GM15510 (cell line): ENCODE data around the gene AP1M1.

Experiments
- POLR2A ChIP-seq: IDR thresholded peaks from 3 replicates; pipeline ENCODE4 v1.6.1; 2011; ENCODE audit warnings: borderline replicate concordance; ENCODE audit not compliant: insufficient read length; ENCODE audit errors: extremely low read depth

The AP1M1 gene

DNA sequence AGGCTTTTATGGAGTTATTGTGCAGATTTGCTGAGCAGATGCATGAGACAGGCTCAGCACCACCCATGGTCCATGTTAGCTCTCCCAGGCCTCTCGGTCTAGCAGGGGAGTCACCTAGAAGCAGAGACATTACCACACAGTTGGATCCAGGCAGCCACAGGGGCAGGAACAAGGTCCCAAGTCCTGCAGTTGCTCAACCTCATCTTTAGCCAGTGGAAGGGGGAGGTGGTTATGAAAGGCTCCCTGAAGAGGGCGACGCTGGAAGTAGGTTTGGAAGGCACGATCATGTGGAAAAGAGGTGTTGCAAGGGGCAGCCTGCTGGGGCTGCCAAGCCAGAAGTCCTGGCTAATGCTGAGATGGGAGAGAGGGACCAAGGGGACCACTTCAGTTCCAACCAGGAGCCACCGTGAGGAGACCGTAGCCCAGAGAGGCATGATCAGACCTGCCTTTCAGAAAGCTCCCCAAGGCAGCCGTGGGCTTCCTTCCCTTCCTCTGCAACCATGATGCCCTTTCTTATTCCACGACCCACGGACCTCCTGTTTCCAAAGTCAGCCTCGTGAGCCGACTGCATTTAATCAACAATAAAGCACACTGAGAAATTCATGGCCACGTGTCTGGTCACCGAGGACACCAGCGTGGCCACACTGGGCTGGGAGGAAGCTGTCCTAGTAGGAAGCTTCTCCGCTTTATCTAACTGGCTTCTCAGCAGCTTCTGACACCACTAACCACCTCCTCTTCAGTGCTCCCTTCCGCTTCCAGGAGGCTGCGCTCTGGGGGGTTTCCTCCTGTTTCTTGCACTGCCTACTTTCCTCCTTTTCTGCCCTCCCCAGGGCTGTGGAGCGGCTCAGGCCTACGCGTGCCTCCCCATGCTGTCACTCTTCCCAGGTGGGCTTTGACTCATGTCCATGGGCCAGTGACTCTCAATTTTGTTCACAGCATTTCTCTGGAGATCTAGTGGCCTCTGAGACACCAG lies 2.6 kb downstream of the AP1M1 start:
- no peak for TF ChIP-seq POLR2A

DNA sequence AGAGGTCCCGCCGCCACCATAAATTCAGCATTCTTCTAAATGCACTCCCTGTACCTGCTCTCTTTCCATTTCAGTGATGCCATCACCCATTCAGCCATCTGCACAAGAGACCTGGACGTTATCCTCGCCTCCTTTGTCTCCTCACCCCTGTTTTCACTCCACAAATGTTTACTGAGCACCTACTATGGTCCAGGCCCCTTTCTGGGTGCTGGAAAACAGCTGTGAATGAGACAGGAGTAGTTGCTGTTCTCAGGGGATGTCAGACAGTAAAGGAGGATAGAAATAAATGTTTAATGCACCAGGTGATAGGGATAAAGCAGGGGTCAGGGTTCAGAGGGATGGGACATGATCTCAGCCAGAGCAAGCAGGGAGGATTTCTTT lies 3.3 kb downstream of the AP1M1 start:
- no peak for TF ChIP-seq POLR2A

GRCh38 chr19:16202320-16203255 lies 4.9 kb downstream of the AP1M1 start:
- no peak for TF ChIP-seq POLR2A

GRCh38 chr19:16203256-16204004 lies 5.7 kb downstream of the AP1M1 start:
- TF ChIP-seq POLR2A = no peak

GRCh38 chr19:16204005-16204294 lies 6.2 kb downstream of the AP1M1 start:
- TF ChIP-seq POLR2A = no peak

DNA sequence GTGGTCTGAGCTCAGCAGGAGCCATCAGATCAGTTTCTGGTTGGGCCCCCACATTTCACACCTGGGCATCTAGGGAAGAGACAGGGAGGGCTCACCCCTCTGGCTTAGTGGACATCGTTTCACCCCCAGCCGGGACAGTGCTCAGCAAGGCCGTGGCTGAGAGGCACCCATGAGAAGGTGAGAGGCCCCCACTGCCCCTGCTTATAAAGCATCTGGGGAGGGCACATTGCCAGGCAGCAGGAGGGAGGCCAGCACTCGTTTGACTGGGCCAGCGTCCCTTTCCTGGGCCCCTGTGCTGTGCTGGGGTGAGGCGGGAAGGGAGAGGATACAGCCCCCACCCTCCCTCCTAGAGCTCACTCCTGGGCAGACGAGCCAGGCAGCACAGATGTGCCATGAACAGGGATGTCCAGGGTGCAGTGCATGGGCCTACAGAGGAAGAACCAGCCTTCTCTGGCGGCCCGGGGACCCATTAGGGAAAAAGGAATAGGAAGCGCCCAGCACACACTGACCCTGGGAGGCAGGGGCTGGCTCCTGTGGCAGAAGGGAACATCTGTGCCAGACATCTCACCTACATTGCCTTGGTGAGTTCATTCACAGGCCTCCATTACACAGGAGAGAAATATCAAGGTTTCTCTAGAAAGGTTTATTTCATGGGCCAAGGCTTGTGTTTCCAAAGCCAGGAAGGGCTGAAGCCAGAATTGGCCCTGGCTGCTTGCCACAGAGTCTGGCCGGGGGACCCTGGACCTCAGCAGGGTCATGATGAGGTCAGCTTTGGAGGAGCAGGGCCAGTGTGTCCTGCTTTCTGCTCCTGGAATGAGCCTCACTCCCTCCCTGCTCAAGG lies 7.7 kb downstream of the AP1M1 start:
- TF ChIP-seq POLR2A = no peak

DNA sequence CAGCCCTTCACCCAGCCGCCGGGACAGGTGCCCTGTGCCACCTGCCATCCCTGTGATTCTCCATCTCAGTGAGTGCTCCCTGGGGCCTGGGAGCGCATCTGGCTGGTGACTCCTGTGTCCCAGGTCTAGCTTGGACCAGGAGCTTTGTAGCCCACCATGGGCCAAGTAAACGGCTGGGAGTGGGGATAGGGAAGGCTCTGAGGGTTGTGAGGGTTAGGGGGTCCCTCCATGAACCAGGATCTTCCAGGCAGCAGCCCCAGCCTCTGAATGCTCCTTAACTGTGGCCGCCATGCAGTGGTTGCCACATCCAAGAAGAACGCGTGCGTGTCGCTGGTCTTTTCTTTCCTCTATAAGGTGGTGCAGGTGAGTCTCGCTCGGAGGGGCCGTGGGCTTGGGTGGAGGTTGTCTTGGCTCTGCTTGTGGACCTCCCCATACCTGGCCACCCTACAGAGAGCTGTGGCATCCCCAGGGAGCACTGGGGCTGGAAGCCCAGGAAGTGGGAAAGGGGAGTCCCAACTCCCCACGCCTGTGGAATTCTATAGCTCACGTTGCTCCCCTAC lies 8.4 kb downstream of the AP1M1 start:
- no peak for TF ChIP-seq POLR2A

- no peak for TF ChIP-seq POLR2A
Observed at GRCh38 chr19:16206637-16207036, 8.9 kb downstream of the AP1M1 start.

- TF ChIP-seq POLR2A = no peak
Observed at GRCh38 chr19:16207063-16207462, 9.4 kb downstream of the AP1M1 start.

DNA sequence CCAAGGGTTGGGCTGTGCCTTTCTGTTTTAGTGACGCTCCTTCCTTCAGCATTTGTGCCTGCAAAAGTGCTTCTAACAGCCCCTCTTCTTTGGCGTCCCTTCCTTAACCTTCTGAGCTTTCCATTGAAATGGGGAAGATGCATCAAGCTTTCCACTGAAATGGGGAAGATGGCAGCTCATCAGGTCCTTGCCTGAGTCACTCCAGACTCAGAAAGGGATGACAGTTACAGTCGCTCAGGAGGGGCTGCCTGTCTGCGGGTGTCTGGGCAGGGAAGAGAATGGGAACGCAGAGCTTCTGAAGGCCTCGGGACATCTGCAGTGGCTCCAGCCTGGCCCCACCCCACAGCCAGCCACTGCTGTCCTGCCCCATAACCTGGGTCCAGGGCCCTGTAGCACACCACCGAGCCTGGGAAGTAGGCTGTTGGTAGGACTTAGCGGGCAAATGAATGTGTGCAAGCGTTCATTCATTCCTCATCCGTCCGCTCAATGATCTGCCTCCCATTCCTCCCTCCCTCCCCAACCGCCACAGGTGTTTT lies 9.8 kb downstream of the AP1M1 start:
- TF ChIP-seq POLR2A = no peak

DNA sequence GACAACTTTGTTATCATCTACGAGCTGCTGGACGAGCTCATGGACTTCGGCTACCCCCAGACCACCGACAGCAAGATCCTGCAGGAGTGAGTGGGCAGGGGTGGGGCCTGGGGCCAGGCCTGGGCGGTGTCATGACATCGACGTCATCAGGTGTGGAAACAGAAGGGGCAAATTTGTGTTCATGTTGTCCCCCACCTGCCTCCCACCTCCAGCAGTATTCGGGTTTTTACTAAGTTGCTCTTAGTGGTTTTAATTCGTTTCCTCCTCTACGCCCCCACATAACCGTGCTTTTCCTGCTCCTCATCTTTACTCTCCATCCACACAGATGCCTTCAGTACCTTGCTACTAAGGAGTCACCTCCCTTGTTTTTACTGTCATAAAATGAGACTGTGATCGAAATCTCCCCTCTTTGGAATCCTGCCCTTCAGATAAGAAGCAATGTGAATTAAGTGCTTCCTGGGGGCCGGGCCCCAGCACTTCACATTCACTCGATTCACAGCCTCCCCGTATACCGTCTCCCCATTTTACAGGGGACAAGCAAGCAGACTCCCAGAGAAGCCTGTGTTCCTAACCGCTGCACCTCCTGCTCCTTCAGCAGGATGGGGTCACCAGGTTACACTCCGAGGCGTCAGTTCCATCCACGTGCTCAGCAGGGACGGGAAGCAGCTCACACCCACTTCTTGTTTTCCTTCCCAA lies 10.5 kb downstream of the AP1M1 start:
- TF ChIP-seq POLR2A = no peak

- TF ChIP-seq POLR2A = no peak
Observed at GRCh38 chr19:16208847-16209665, 11.3 kb downstream of the AP1M1 start.

- TF ChIP-seq POLR2A = no peak
Observed at GRCh38 chr19:16210168-16210567, 12.5 kb downstream of the AP1M1 start.

- TF ChIP-seq POLR2A = no peak
Observed at GRCh38 chr19:16213076-16213475, 15.4 kb downstream of the AP1M1 start.
